Liver (tissue), 9 donors: Measurements from ENCODE around the gene ZNF366. TPM values are rescaled to one million over a fixed set of nuclear protein-coding genes. Genes with fewer than 3 reads are reported as not detected.

Experiments
- DNase-seq: peaks from one replicate; pipeline ENCODE4 v3.0.0-alpha.2; 2017; ENCODE audit warnings: low spot score
- H3K27ac ChIP-seq, 2 donors: one replicate each; pipeline ENCODE4 v1.7.0; 2013; ENCODE audit warnings: inconsistent platforms in 2 of 2, low read length in 2 of 2, control low read depth in 1 of 2, low read depth in 1 of 2, mild to moderate bottlenecking in 1 of 2
- H3K27me3 ChIP-seq, 4 donors: one replicate each; pipeline versions ENCODE4 v1.6.1 to v1.7.0; 2013; ENCODE audit warnings: low read length in 3 of 4, inconsistent platforms in 1 of 4, mild to moderate bottlenecking in 1 of 4, moderate library complexity in 1 of 4; ENCODE audit not compliant: control insufficient read depth in 4 of 4, insufficient read depth in 4 of 4
- H3K36me3 ChIP-seq, 4 donors: one replicate each; pipeline versions ENCODE4 v1.6.1 to v1.7.0; 2013; ENCODE audit warnings: low read length in 3 of 4, mild to moderate bottlenecking in 3 of 4, low read depth in 1 of 4, moderate library complexity in 1 of 4; ENCODE audit not compliant: control insufficient read depth in 4 of 4, insufficient read depth in 3 of 4
- H3K4me1 ChIP-seq, 4 donors: one replicate each; pipeline versions ENCODE4 v1.6.1 to v1.7.0; 2013; ENCODE audit warnings: low read length in 3 of 4, mild to moderate bottlenecking in 3 of 4, moderate library complexity in 1 of 4; ENCODE audit not compliant: control insufficient read depth in 4 of 4, insufficient read depth in 4 of 4
- H3K4me3 ChIP-seq, 3 donors: one replicate each; pipeline versions ENCODE4 v1.6.1 to v1.7.0; 2013; ENCODE audit warnings: low read length in 3 of 3, control low read depth in 1 of 3, low read depth in 1 of 3, mild to moderate bottlenecking in 1 of 3
- H3K9ac ChIP-seq, 2 donors: one replicate each; pipeline ENCODE4 v1.7.0; 2013; ENCODE audit warnings: low read length in 2 of 2, mild to moderate bottlenecking in 2 of 2, moderate library complexity in 2 of 2, control low read depth in 1 of 2, low read depth in 1 of 2
- H3K9me3 ChIP-seq, 4 donors: one replicate each; pipeline versions ENCODE4 v1.6.1 to v1.7.0; 2013; ENCODE audit warnings: low read length in 3 of 4; ENCODE audit not compliant: control insufficient read depth in 4 of 4
- ATF3 ChIP-seq: IDR thresholded peaks from 2 replicates; pipeline ENCODE4 v1.6.1; 2016; ENCODE audit warnings: antibody characterized with exemption
- CTCF ChIP-seq: fragments of 150-350 bp; IDR thresholded peaks from 2 replicates; pipeline ENCODE4 v1.5.1; 2017; ENCODE audit warnings: improper control_type of control experiment, low read depth, low read length; ENCODE audit not compliant: missing input control
- EGR1 ChIP-seq, 2 donors: IDR thresholded peaks; 2 replicates each; pipeline ENCODE4 v1.6.1; 2016 to 2018; ENCODE audit warnings: antibody characterized with exemption in 2 of 2, low read depth in 2 of 2
- FOXA1 ChIP-seq: IDR thresholded peaks from 2 replicates; pipeline ENCODE4 v1.6.1; 2016; ENCODE audit warnings: antibody characterized with exemption
- FOXA2 ChIP-seq: IDR thresholded peaks from 2 replicates; pipeline ENCODE4 v1.6.1; 2016; ENCODE audit warnings: antibody characterized with exemption
- GABPA ChIP-seq, 2 donors: IDR thresholded peaks in 1 of 2; conservative IDR thresholded peaks in 1 of 2; 2 replicates each; pipeline ENCODE4 v1.6.1; 2016; ENCODE audit warnings: antibody characterized with exemption in 2 of 2, mild to moderate bottlenecking in 1 of 2, moderate library complexity in 1 of 2
- HNF4A ChIP-seq, 2 donors: conservative IDR thresholded peaks; 2 replicates each; pipeline ENCODE4 v1.6.1; 2016; ENCODE audit warnings: antibody characterized with exemption in 2 of 2, mild to moderate bottlenecking in 2 of 2
- JUND ChIP-seq, 2 donors: IDR thresholded peaks; 2 replicates each; pipeline ENCODE4 v1.6.1; 2016; ENCODE audit warnings: antibody characterized with exemption in 2 of 2
- MAX ChIP-seq: IDR thresholded peaks from 2 replicates; pipeline ENCODE4 v1.6.1; 2016; ENCODE audit warnings: antibody characterized with exemption
- RAD21 ChIP-seq, 2 donors: IDR thresholded peaks; 2 replicates each; pipeline ENCODE4 v1.6.1; 2016; ENCODE audit warnings: antibody characterized with exemption in 2 of 2, mild to moderate bottlenecking in 2 of 2
- REST ChIP-seq: IDR thresholded peaks from 2 replicates; pipeline ENCODE4 v1.6.1; 2016; ENCODE audit warnings: antibody characterized with exemption, mild to moderate bottlenecking
- RXRA ChIP-seq, 2 donors: IDR thresholded peaks; 2 replicates each; pipeline ENCODE4 v1.6.1; 2017 to 2018; ENCODE audit warnings: antibody characterized with exemption in 2 of 2, mild to moderate bottlenecking in 1 of 2
- SP1 ChIP-seq: IDR thresholded peaks from 2 replicates; pipeline ENCODE4 v1.6.1; 2018; ENCODE audit warnings: antibody characterized with exemption, mild to moderate bottlenecking
- TAF1 ChIP-seq: conservative IDR thresholded peaks from 2 replicates; pipeline ENCODE4 v1.6.1; 2016; ENCODE audit warnings: antibody characterized with exemption, mild to moderate bottlenecking
- YY1 ChIP-seq: IDR thresholded peaks from 2 replicates; pipeline ENCODE4 v1.6.1; 2016; ENCODE audit warnings: antibody characterized with exemption, mild to moderate bottlenecking
- ZBTB33 ChIP-seq: IDR thresholded peaks from 2 replicates; pipeline ENCODE4 v1.6.1; 2016; ENCODE audit warnings: antibody characterized with exemption
- WGBS: extraction: QIAGEN DNeasy Blood & Tissue Kit; methylation state at CpG from one replicate; pipeline ENCODE4 v1.1.7; 2013; 5-methylcytosine and 5-hydroxymethylcytosine counted together
- polyA plus RNA-seq, 2 donors: library from polyadenylated mRNA; stranded (reverse) in 1 of 2; unstranded in 1 of 2; fragments of 200-250 nt in 1 of 2; fragments of >200 nt in 1 of 2; fragmentation: Nextera tagmentation in 1 of 2; extraction: Ambion mirVana in 1 of 2; gene quantifications; one replicate each; pipeline versions ENCODE4 v1.2.1 to v1.2.3, GENCODE V29; 2013 to 2015
- total RNA-seq, 2 donors: library from RNA; depleted of rRNA; stranded (reverse); fragments of >200 nt; gene quantifications; one replicate each; pipeline ENCODE4 v1.2.3, GENCODE V29; 2014
- donor health status: healthy.
- donor health status: healthy.
- donor health status: healthy.
- donor health status: healthy.
- donor health status: healthy.

ZNF366 gene
- total and polyA plus RNA-seq, 4 donors = 0.71 to 1.0 (median 0.75) TPM

GRCh38 chr5:72512593-72512860 lies 5.3 kb upstream of the ZNF366 start:
- Histone ChIP-seq H3K4me3 (no peak overlapping the region), H3K4me1 (no peaks in the 10 kb centered on the region), H3K9me3 (no peaks in the 10 kb centered on the region), H3K36me3 (no peaks in the 10 kb centered on the region), H3K27me3 (no peaks in the 10 kb centered on the region), H3K27ac (no peak overlapping the region), H3K9ac (no peak overlapping the region)
- TF ChIP-seq FOXA1 (no peak), ZBTB33 (no peak), REST (no peak), JUND (IDR thresholded peaks at IDR 0.05) (no peak), SP1 (no peak), TAF1 (no peak), GABPA (IDR thresholded peaks at IDR 0.05 in 1 of 2, conservative IDR thresholded peaks at IDR 0.05 in 1 of 2) (no peak), ATF3 (no peak), HNF4A (conservative IDR thresholded peaks at IDR 0.05) (no peak), RAD21 (IDR thresholded peaks at IDR 0.05) (no peak), RXRA (IDR thresholded peaks at IDR 0.05) (no peak)
- DNase-seq = no peak

- no peak for DNase-seq
- TF ChIP-seq YY1 (no peak), GABPA (IDR thresholded peaks at IDR 0.05 in 1 of 2, conservative IDR thresholded peaks at IDR 0.05 in 1 of 2) (no peak), CTCF (no peak), RXRA (IDR thresholded peaks at IDR 0.05) (no peak), REST (no peak), EGR1 (IDR thresholded peaks at IDR 0.05; ENCODE audit: low read depth in 2 of 2) (no peak), RAD21 (IDR thresholded peaks at IDR 0.05) (no peak), TAF1 (no peak), HNF4A (conservative IDR thresholded peaks at IDR 0.05) (no peak), FOXA1 (no peak), ATF3 (no peak), ZBTB33 (no peak), JUND (IDR thresholded peaks at IDR 0.05) (no peak), MAX (no peak), SP1 (no peak), FOXA2 (no peak)
These were observed 4.8 kb upstream of the ZNF366 start for GRCh38 chr5:72511774-72512592.

More at GRCh38 chr5:72511774-72512592, 4.8 kb upstream of the ZNF366 start:
- Histone ChIP-seq H3K27me3 (no peaks in the 10 kb centered on the region), H3K4me1 (no peaks in the 10 kb centered on the region), H3K4me3 (no peak overlapping the region), H3K9ac (no peak overlapping the region), H3K36me3 (no peaks in the 10 kb centered on the region), H3K9me3 (no peaks in the 10 kb centered on the region), H3K27ac (no peak overlapping the region)
- WGBS = 80% methylated on average over 6 of the region's 6 CpGs
